Body of pancreas (tissue), 4 donors: ENCODE data around the gene CROCC. TPM values are rescaled to one million over a fixed set of nuclear protein-coding genes. Genes with fewer than 3 reads are reported as not detected.

Experiments
- ATAC-seq: fragments of 150-250 bp; one replicate; pipeline ENCODE4 v1.9.1; 2016
- DNase-seq, 4 donors: peaks; one replicate each; pipeline ENCODE4 v3.0.0-alpha.2; 2019
- H3K27ac ChIP-seq, 4 donors: fragments of 200-600 bp; sonication (generic); 1 replicate in 3 of 4; 2 replicates in 1 of 4; pipeline versions ENCODE4 v1.5.1 to v1.6.1; 2016 to 2019; ENCODE audit warnings: mild to moderate bottlenecking in 1 of 4, mixed read lengths in 1 of 4, moderate library complexity in 1 of 4
- H3K27me3 ChIP-seq, 2 donors: fragments of 200-600 bp; sonication (generic); one replicate each; pipeline ENCODE4 v1.6.0; 2016; ENCODE audit warnings: mild to moderate bottlenecking in 1 of 2
- H3K36me3 ChIP-seq, 2 donors: fragments of 200-600 bp; sonication (generic); replicated peaks in 1 of 2; 2 replicates each; pipeline ENCODE4 v1.5.1; 2016; ENCODE audit warnings: low read depth in 2 of 2; ENCODE audit not compliant: insufficient read depth in 1 of 2
- H3K4me1 ChIP-seq: fragments of 200-600 bp; sonication (generic); one replicate; pipeline ENCODE4 v1.6.0; 2016
- H3K4me3 ChIP-seq, 2 donors: fragments of 200-600 bp; sonication (generic); 1 replicate in 1 of 2; 2 replicates in 1 of 2; pipeline ENCODE4 v1.5.1; 2016 to 2019
- H3K9me3 ChIP-seq, 3 donors: fragments of 200-600 bp; sonication (generic); 1 replicate in 2 of 3; 2 replicates in 1 of 3; pipeline ENCODE4 v1.5.1; 2016
- CTCF ChIP-seq, 7 experiments: fragments of 450-650 bp in 4 of 7; fragments of 200-600 bp in 3 of 7; sonication (generic) in 3 of 7; IDR thresholded peaks; one replicate each; pipeline ENCODE4 v1.5.1; 2016 to 2019; ENCODE audit warnings: antibody characterized with exemption in 7 of 7
- POLR2A ChIP-seq, 3 donors: fragments of 450-650 bp; IDR thresholded peaks; one replicate each; pipeline ENCODE4 v1.6.1; 2016; ENCODE audit warnings: antibody characterized with exemption in 3 of 3, mild to moderate bottlenecking in 2 of 3
- WGBS, 2 donors: methylation state at CpG; one replicate each; pipeline ENCODE4 v1.1.5; 2017; 5-methylcytosine and 5-hydroxymethylcytosine counted together
- intact Hi-C: fragments of 100-400 bp; cut with DNase I; formaldehyde crosslinking; loops from one replicate; pipeline ENCODE4 v1.15.1; 2023
- total RNA-seq, 2 donors: library from RNA; depleted of rRNA; stranded (reverse); fragments of >200 nt; gene quantifications; one replicate each; pipeline ENCODE4 v1.1.0, GENCODE V29; 2016

Gene CROCC
- total RNA-seq, 2 donors from 2014 or later: 49.8 to 151 TPM

DNA sequence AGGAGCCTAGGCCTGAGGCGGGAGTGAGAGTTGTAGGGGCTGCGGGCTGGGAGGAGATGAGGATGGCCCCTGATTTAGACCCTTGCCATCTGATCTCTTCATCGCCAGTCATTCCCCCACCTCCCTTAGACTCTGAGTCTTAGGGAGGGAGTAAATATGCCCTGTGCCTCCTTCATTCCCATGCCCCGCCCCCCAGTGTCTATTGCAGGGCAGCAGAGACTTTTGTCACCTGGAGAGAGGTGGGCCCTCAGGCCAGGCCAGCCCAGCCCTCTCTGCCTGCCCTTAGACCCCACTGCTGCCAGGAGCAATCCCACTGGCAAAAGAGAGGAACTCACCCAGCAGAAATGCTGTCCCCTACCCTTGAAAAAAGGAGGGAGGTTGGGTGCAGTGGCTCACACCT lies 61.9 kb downstream of the CROCC start:
- DNase-seq: no peak
- Histone ChIP-seq H3K27me3 (no peaks in the 10 kb centered on the region), H3K4me1 (peaks cover 6% of the 10 kb centered on the region), H3K4me3 (no peak overlapping the region), H3K27ac (no peak overlapping the region), H3K36me3 (peaks cover 8 to 9% of the 10 kb centered on the region in 2 donors), H3K9me3 (no peaks in the 10 kb centered on the region)
- no peak for ATAC-seq
- intact Hi-C loops: no loop called here
- 89 to 94% methylated on average over 4 of the region's 4 CpGs for WGBS, 2 donors
- TF ChIP-seq POLR2A (IDR thresholded peaks at IDR 0.05): no peak

DNA sequence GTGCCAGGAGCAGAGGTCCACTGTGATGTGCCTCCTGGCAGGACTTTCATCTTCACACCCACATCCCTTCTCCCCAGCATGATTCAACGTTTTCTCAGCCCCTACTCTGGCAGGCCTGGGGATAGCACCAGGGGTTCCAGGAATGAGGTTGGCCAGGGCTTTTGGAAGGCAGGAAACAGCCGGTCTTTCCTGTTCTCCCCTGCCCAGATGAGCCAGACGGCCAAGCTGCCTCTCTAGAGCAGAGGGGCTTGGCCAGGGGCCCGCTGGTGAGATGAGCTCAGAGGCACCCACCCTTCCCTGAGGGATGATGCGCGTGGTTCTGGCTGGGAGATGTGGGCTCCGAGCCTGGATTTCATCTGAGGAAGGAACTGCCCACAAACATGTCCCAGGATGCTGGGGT lies 63.0 kb downstream of the CROCC start:
- no peaks in the 10 kb centered on the region for H3K27me3 ChIP-seq
- ATAC-seq (no peak), DNase-seq (peak in 3 of 4 donors; percentile 30 to 40 (median 39))
- TF ChIP-seq CTCF (IDR thresholded peaks at IDR 0.05) (no peak), POLR2A (IDR thresholded peaks at IDR 0.05) (no peak)
- H3K4me3 ChIP-seq: no peak overlapping the region
- peak overlapping the region in 1 of 4 donors; percentile 6 for H3K27ac ChIP-seq
- intact Hi-C loops: no loop called here
- H3K4me1 ChIP-seq: peaks cover 6% of the 10 kb centered on the region
- H3K36me3 ChIP-seq: peaks cover 8 to 9% of the 10 kb centered on the region in 2 donors
- no peaks in the 10 kb centered on the region for H3K9me3 ChIP-seq
- WGBS, 2 donors: 64 to 70% methylated on average over 7 of the region's 7 CpGs

DNA sequence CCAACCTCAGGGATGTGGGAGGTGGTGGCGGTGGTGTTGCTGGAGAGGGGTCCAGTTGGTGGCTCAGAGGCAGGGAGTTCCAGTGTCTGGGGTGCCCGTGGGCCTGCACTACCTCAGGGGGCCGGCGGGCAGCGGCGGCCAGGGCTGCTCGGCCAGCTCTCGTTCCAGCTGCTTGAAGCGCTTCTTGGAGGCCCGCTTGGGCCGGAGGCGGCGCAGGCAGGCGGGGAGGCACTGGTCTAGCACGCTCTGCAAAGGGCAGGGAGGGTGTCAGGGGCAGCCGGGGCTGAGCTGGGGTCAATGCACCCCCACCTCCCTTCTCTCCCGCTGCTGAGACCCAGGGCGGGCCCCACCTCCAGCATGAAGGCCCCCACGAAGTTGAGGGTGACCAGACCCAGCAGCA lies 64.4 kb downstream of the CROCC start:
- DNase-seq: no peak
- no peak for ATAC-seq
- H3K4me1 ChIP-seq: no peaks in the 10 kb centered on the region
- H3K9me3 ChIP-seq: no peaks in the 10 kb centered on the region
- WGBS, 2 donors: 95 to 96% methylated on average over 9 to 10 of the region's 19 CpGs
- H3K27me3 ChIP-seq: no peaks in the 10 kb centered on the region
- H3K4me3 ChIP-seq: no peak overlapping the region
- no peak for TF ChIP-seq POLR2A (IDR thresholded peaks at IDR 0.05)
- no peak for TF ChIP-seq CTCF (IDR thresholded peaks at IDR 0.05)
- no peak overlapping the region for H3K27ac ChIP-seq
- peaks cover 9% of the 10 kb centered on the region in 2 donors for H3K36me3 ChIP-seq
- intact Hi-C loops: no loop called here

DNA sequence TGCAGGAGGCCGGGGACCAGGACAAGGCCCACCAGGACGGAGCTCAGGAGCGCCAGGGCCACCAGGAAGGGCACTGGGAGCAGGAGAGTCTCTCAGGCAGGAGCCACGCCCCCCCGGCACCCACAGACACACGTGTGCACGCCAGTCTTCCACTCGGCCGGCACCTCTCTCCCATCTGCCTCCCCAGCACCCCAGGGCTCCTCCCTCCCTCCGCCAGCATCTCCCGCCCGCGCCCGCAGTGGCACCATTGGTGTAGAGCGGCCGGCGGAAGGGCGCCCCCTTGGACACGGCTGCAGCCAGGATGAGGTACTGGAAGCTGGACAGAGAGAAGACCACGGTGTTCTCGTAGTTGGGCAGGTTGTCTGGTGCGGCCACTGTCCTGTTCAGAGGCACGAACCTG lies 64.8 kb downstream of the CROCC start:
- ATAC-seq (no peak), DNase-seq (no peak)
- H3K4me1 ChIP-seq: no peaks in the 10 kb centered on the region
- H3K4me3 ChIP-seq: no peak overlapping the region
- intact Hi-C loops: no loop called here
- 82 to 83% methylated on average over 14 to 20 of the region's 23 CpGs for WGBS, 2 donors
- H3K27ac ChIP-seq: no peak overlapping the region
- peaks cover 9 to 11% of the 10 kb centered on the region in 2 donors for H3K36me3 ChIP-seq
- H3K27me3 ChIP-seq: no peaks in the 10 kb centered on the region
- H3K9me3 ChIP-seq: no peaks in the 10 kb centered on the region
- TF ChIP-seq CTCF (IDR thresholded peaks at IDR 0.05) (no peak), POLR2A (IDR thresholded peaks at IDR 0.05) (no peak)

DNA sequence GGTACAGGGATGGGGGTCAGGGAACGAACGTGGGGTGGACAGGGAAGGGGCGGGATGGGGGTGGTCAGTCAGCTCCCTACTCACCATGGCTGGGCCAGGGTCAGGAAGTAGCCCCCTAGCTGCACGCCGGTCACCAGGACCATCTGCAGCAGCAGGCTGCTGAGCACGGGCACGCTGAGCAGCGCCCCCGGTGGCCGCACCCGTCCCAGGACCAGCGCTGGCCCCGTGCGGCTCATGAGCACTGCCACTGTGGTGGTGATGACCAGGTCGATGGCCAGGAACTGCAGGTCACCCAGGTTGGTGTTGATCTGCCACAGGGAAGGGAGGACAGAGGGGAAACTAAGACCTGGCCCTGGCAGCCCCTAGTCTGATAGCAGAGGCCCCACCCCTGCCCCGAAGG lies 65.2 kb downstream of the CROCC start:
- Histone ChIP-seq H3K9me3 (no peaks in the 10 kb centered on the region), H3K4me3 (no peak overlapping the region), H3K36me3 (peaks cover 9 to 11% of the 10 kb centered on the region in 2 donors), H3K27ac (no peak overlapping the region), H3K4me1 (no peaks in the 10 kb centered on the region), H3K27me3 (no peaks in the 10 kb centered on the region)
- 81 to 100% methylated on average over 4 to 14 of the region's 16 CpGs for WGBS, 2 donors
- no peak for DNase-seq
- intact Hi-C loops: no loop called here
- TF ChIP-seq POLR2A (IDR thresholded peaks at IDR 0.05): no peak
- peak in 1 of 7 experiments; percentile 6 for TF ChIP-seq CTCF (IDR thresholded peaks at IDR 0.05)
- no peak for ATAC-seq
